ENCODE data around the gene PHKG2.

The PHKG2 gene

DNA sequence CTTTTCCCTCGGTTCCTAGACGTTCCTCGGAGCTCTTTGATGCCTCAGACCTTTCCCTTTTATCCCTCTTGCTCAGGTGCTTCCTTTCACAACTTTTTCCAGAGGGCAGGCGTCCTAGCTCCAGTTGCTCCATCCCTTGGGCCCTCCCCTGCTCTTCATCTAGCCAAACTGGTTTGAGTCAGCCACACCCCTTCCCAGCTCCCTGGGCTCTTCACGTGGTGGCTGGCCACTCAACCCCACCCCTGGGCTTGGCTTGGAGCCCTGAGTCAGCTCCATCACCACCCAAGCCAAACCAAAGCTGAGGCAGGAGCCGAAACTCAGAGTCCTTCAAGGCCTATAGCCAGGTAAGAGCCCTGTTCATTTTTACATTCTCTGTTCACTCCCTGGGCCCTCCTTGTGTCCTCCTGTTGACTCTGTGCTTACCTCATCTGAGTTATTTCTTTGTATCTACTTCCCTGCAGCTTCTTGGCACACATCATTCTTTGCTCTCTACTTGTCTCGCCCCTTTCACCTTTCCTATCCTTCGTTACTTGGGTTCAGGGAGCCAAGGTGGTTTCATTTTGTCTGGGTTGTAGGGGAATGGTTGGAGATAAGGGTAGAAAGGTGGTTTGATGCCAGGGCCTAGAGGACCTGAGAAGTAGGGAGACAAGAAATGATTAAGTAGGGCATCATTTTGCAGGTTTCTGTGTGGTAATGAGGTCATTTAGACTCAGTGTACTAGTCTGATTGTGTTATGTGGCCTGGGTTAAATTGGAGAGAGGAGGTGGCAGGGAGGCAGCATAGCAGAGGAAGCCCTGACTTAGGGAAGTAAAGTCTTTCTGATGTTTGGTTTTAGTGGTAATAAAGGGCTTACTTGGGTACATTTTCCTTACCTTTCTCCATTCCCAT is 7.6 kb upstream of the PHKG2 start:
- TF ChIP-seq, protein P1, sequence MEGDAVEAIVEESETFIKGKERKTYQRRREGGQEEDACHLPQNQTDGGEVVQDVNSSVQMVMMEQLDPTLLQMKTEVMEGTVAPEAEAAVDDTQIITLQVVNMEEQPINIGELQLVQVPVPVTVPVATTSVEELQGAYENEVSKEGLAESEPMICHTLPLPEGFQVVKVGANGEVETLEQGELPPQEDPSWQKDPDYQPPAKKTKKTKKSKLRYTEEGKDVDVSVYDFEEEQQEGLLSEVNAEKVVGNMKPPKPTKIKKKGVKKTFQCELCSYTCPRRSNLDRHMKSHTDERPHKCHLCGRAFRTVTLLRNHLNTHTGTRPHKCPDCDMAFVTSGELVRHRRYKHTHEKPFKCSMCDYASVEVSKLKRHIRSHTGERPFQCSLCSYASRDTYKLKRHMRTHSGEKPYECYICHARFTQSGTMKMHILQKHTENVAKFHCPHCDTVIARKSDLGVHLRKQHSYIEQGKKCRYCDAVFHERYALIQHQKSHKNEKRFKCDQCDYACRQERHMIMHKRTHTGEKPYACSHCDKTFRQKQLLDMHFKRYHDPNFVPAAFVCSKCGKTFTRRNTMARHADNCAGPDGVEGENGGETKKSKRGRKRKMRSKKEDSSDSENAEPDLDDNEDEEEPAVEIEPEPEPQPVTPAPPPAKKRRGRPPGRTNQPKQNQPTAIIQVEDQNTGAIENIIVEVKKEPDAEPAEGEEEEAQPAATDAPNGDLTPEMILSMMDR (IDR thresholded peaks at IDR 0.05; ENCODE audit: control insufficient read depth, extremely low read depth, insufficient read depth), result no peak
- H3K4me3 ChIP-seq (ENCODE audit: low read depth, low read length), result peak overlapping the region; percentile 51

DNA sequence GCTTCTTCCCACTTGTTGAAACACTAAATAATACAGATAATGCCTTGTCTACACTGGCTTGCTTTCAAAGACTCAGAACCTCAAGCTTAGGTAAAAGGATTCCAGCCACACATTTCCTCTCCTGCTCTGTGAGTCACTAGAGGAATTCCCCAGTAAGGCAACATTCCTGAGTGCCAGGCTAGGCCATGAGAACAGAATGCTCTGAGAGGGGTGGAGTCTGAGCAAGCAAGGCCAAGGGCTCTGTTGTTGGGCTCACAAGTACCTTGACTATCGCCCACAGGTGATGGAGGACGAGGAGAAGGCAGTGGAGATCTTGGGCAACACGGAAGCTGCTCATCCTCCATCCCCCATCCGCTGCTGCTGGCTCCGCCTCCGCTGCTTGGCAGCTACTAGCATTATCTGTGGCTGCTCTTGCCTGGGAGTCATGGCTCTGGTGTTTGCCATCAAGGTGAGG is 6.7 kb upstream of the PHKG2 start:
- DNase-seq (ENCODE audit: low read depth), result peak; percentile 53
- TF ChIP-seq, protein P1 (IDR thresholded peaks at IDR 0.05; ENCODE audit: control insufficient read depth, extremely low read depth, insufficient read depth), result no peak
- peak overlapping the region; percentile 51 for H3K4me3 ChIP-seq (ENCODE audit: low read depth, low read length)

More for the DNA sequence above, 7.6 kb upstream of the PHKG2 start:
- DNase-seq (ENCODE audit: low read depth), result peak; percentile 91

DNA sequence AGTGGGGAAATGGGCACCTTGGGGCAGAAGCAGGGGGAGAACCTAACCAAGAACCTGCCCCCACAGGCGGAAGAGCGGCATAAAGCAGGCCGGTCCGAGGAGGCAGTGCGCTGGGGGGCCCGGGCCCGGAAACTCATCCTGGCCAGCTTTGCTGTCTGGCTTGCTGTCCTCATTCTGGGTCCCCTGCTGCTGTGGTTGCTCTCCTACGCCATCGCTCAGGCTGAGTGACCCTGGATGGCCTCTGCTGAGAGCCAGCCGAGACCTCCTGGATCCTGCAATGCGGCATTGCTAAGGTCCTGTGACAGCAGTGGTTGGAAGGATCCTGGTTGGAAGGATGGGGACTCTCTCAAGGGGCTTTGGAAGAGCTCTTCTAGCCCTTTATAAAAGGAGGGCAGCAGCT is 4.5 kb upstream of the PHKG2 start:
- no peak for DNase-seq (ENCODE audit: low read depth)
- no peak overlapping the region for H3K4me3 ChIP-seq (ENCODE audit: low read depth, low read length)
- TF ChIP-seq, protein P1 (IDR thresholded peaks at IDR 0.05; ENCODE audit: control insufficient read depth, extremely low read depth, insufficient read depth), result no peak

DNA sequence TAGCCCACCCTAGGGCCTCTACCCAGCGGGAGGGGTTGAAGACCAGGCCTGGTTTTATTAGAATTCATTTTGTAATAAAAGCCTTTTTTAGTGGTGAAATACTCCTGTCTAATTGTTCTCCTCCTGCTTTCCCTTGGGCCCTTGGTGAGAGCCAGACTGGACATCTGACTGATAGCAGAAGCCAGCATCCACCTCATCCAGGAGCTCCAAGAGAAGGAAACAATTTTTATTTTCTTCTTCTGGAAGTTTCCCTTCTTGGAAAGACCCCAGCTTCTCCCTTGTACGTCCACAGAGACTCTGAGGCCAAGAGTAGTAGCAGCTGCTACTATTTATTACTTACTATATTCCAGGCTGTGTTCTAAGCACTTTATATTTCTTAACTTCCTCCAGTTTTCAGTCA is 4.0 kb upstream of the PHKG2 start:
- no peak overlapping the region for H3K4me3 ChIP-seq (ENCODE audit: low read depth, low read length)
- TF ChIP-seq, protein P1 (IDR thresholded peaks at IDR 0.05; ENCODE audit: control insufficient read depth, extremely low read depth, insufficient read depth), result no peak
- no peak for DNase-seq (ENCODE audit: low read depth)

DNA sequence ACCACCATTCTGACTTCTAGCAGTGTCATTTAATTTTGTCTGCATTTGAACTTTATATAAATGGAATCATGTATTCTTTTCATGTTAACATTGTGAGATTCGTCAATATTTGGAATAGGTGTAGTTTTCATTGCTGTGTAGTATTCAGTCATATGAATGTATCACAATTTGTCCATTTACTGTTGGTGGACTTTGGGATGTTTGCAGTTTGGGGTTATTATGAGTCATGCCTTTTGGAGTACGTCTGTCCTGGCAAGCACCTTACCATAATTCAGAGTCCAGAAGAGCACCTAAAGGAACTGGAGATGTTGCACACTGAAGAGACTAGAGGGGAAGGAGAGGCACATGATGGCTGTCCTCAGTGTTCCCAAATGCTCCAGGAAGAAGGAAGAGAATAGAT is 3.1 kb upstream of the PHKG2 start:
- no peak for DNase-seq (ENCODE audit: low read depth)
- no peak overlapping the region for H3K4me3 ChIP-seq (ENCODE audit: low read depth, low read length)
- TF ChIP-seq, protein P1 (IDR thresholded peaks at IDR 0.05; ENCODE audit: control insufficient read depth, extremely low read depth, insufficient read depth), result no peak

DNA sequence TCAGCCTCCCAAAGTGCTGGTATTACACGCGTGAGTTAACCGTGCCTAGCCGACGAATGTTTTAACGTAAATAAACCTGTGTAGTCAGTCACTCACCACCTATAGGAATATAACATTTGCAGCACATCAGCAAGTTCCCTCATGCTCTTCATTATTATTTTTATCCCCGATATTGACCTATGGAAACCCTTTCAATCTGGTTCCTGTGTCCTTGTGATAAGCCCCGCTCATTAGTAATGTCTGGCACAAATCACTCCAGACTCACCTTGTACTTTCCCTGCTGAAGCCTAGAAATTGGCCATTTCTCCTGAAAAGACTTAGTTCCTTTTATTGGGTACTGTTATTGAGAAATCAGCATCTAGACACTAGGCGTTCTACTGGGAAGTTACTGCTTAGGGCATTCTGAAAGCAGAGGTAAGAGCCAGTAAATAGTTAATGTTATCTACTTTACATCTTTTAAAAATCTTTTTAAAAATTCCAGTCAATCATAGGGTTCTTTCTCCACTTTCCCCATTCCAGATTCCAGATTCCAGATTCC is 1.5 kb upstream of the PHKG2 start:
- DNase-seq (ENCODE audit: low read depth), result no peak
- TF ChIP-seq, protein P1 (IDR thresholded peaks at IDR 0.05; ENCODE audit: control insufficient read depth, extremely low read depth, insufficient read depth), result no peak
- no peak overlapping the region for H3K4me3 ChIP-seq (ENCODE audit: low read depth, low read length)

Data from LNCaP clone FGC (cell line).